HepG2 (cell line): ENCODE measurements around the gene VKORC1L1. TPM values are rescaled to one million over a fixed set of nuclear protein-coding genes. Genes with fewer than 3 reads are reported as not detected.

ENCODE experiments used
- ARHGAP35 ChIP-seq: sonication (generic); formaldehyde crosslinking; IDR thresholded peaks from 2 replicates; pipeline ENCODE4 v1.9.0; 2022; ENCODE audit warnings: mild to moderate bottlenecking, inconsistent platforms, moderate library complexity, missing genetic modification reagents, borderline replicate concordance
- ASH2L ChIP-seq: fragments of 300-600, 200-600 bp; sonication (generic); IDR thresholded peaks from 2 replicates; pipeline ENCODE4 v1.7.0; 2017; ENCODE audit warnings: low read depth, mild to moderate bottlenecking, moderate library complexity, mixed read lengths, low read length; ENCODE audit not compliant: insufficient read length
- CTCF ChIP-seq: sonication (generic); formaldehyde crosslinking; IDR thresholded peaks from 2 replicates; pipeline ENCODE4 v1.5.0; 2020; ENCODE audit warnings: mild to moderate bottlenecking, missing genetic modification reagents, moderate library complexity
- KDM5A ChIP-seq: fragments of 200-600 bp; sonication (generic); IDR thresholded peaks from 2 replicates; pipeline ENCODE4 v1.7.0; 2018; ENCODE audit warnings: antibody characterized with exemption, mild to moderate bottlenecking, low read length, borderline replicate concordance
- KDM6A ChIP-seq: IDR thresholded peaks from 2 replicates; pipeline ENCODE4 v1.6.1; 2016; ENCODE audit warnings: low read depth
- KLF12 ChIP-seq: sonication (generic); formaldehyde crosslinking; IDR thresholded peaks from 2 replicates; pipeline ENCODE4 v1.4.0; 2020; ENCODE audit warnings: missing genetic modification reagents, borderline replicate concordance
- PRMT3 ChIP-seq: sonication (generic); formaldehyde crosslinking; IDR thresholded peaks from 2 replicates; pipeline ENCODE4 v1.8.1; 2022; ENCODE audit warnings: low read depth, mild to moderate bottlenecking, moderate library complexity, missing genetic modification reagents, borderline replicate concordance
- SAP130 ChIP-seq: IDR thresholded peaks from 2 replicates; pipeline ENCODE4 v1.6.1; 2016; ENCODE audit warnings: low read depth
- SATB2 ChIP-seq: sonication (generic); formaldehyde crosslinking; IDR thresholded peaks from 2 replicates; pipeline ENCODE4 v1.5.0; 2020; ENCODE audit warnings: missing genetic modification reagents
- TBX2 ChIP-seq: sonication (generic); formaldehyde crosslinking; IDR thresholded peaks from 2 replicates; pipeline ENCODE4 v1.5.0; 2020; ENCODE audit warnings: missing genetic modification reagents, mild to moderate bottlenecking, borderline replicate concordance
- TCF7L2 ChIP-seq: IDR thresholded peaks from 2 replicates; pipeline ENCODE4 v1.6.1; 2011; ENCODE audit warnings: mild to moderate bottlenecking, low read depth, low read length, moderate library complexity
- TOPORS ChIP-seq: sonication (generic); formaldehyde crosslinking; IDR thresholded peaks from 2 replicates; pipeline ENCODE4 v1.8.0; 2023; ENCODE audit warnings: mild to moderate bottlenecking, missing genetic modification reagents
- XBP1 ChIP-seq: sonication (generic); formaldehyde crosslinking; IDR thresholded peaks from 2 replicates; pipeline ENCODE4 v1.5.0; 2020; ENCODE audit warnings: missing genetic modification reagents
- ZC3H13 ChIP-seq: sonication (generic); formaldehyde crosslinking; IDR thresholded peaks from 2 replicates; pipeline ENCODE4 v1.8.1; 2023; ENCODE audit warnings: mild to moderate bottlenecking, missing genetic modification reagents, moderate library complexity
- ZFY ChIP-seq: sonication (generic); formaldehyde crosslinking; IDR thresholded peaks from 2 replicates; pipeline ENCODE4 v1.4.0; 2020; ENCODE audit warnings: missing genetic modification reagents
- ZNF20 ChIP-seq: sonication (generic); formaldehyde crosslinking; IDR thresholded peaks from 2 replicates; pipeline ENCODE4 v1.4.0; 2020; ENCODE audit warnings: mild to moderate bottlenecking, moderate library complexity, missing genetic modification reagents
- ZNF782 ChIP-seq: sonication (generic); formaldehyde crosslinking; IDR thresholded peaks from 2 replicates; pipeline ENCODE4 v1.4.0; 2020; ENCODE audit warnings: missing genetic modification reagents, mild to moderate bottlenecking, borderline replicate concordance
- ZSCAN21 ChIP-seq: sonication (generic); formaldehyde crosslinking; IDR thresholded peaks from 2 replicates; pipeline ENCODE4 v1.8.0; 2022; ENCODE audit warnings: mild to moderate bottlenecking, missing genetic modification reagents, moderate library complexity, borderline replicate concordance
- polyA plus RNA-seq, 8 experiments: library from polyadenylated mRNA; depleted of rRNA in 3 of 8; stranded (reverse) in 7 of 8; unstranded in 1 of 8; fragments of >200 nt; fragmentation: Illumina TruSeq in 4 of 8; extraction: Trizol in 4 of 8; gene quantifications; 2 replicates each; pipeline versions ENCODE4 v1.2.1 to v1.2.3, GENCODE V29; 2011 to 2016; ENCODE audit warnings: low read depth in 4 of 8, missing spikeins in 1 of 8, mixed read lengths in 1 of 8; ENCODE audit not compliant: insufficient read depth in 1 of 8
- total RNA-seq, 5 experiments: library from RNA; depleted of rRNA; stranded (reverse); fragments of >200 nt; fragmentation: Illumina TruSeq; extraction: Trizol; gene quantifications; 2 replicates each; pipeline ENCODE4 v1.2.3, GENCODE V29; 2016; ENCODE audit warnings: low read depth in 1 of 5
- TF ChIP-seq, protein P1 (sequence below): sonication (generic); formaldehyde crosslinking; IDR thresholded peaks from 2 replicates; pipeline ENCODE4 v1.8.0; 2022; ENCODE audit warnings: low read depth, missing genetic modification reagents
- TF ChIP-seq, protein P2 (sequence below): sonication (generic); formaldehyde crosslinking; conservative IDR thresholded peaks from 2 replicates; pipeline ENCODE4 v1.8.0; 2022; ENCODE audit warnings: low read depth, missing genetic modification reagents
- TF ChIP-seq, protein P3 (sequence below): sonication (generic); formaldehyde crosslinking; IDR thresholded peaks from 2 replicates; pipeline ENCODE4 v1.4.0; 2020; ENCODE audit warnings: mild to moderate bottlenecking, missing genetic modification reagents

VKORC1L1 gene
- total and polyA plus RNA-seq, 2 of the 13 experiments (the other 11 are each of a cell fraction or from before 2014, with no cell fraction given), result 13.9 to 16.5 TPM

GRCh38 chr7:65872776-65873581, at the start of gene VKORC1L1 (continued):
- TF ChIP-seq ZFY (CRISPR knock-in tag) (peak; percentile 63), XBP1 (CRISPR knock-in tag) (no peak), TOPORS (CRISPR knock-in tag) (no peak), ARHGAP35 (no peak), KLF12 (CRISPR knock-in tag) (0 out of 2 replicates have a peak, but pooled peaks have one; percentile 43), SAP130 (CRISPR knock-in tag) (peak; percentile 41), SATB2 (CRISPR knock-in tag) (no peak), ZNF782 (CRISPR knock-in tag) (no peak), ZNF20 (CRISPR knock-in tag) (no peak), TCF7L2 (no peak), KDM6A (CRISPR knock-in tag) (no peak), PRMT3 (CRISPR knock-in tag) (no peak), KDM5A (no peak), CTCF (CRISPR knock-in tag) (no peak), ASH2L (no peak), ZSCAN21 (CRISPR knock-in tag) (no peak), ZC3H13 (no peak), TBX2 (CRISPR knock-in tag) (0 out of 2 replicates have a peak, but pooled peaks have one; percentile 5)
- TF ChIP-seq, protein P1, sequence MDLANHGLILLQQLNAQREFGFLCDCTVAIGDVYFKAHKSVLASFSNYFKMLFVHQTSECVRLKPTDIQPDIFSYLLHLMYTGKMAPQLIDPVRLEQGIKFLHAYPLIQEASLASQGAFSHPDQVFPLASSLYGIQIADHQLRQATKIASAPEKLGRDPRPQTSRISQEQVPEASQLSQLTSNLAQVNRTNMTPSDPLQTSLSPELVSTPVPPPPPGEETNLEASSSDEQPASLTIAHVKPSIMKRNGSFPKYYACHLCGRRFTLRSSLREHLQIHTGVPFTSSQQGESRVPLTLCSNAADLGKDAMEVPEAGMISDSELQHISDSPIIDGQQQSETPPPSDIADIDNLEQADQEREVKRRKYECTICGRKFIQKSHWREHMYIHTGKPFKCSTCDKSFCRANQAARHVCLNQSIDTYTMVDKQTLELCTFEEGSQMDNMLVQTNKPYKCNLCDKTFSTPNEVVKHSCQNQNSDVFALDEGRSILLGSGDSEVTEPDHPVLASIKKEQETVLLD (CRISPR knock-in tag), result peak; percentile 55; the same call in 1 of the 2 replicates
- TF ChIP-seq, protein P2, sequence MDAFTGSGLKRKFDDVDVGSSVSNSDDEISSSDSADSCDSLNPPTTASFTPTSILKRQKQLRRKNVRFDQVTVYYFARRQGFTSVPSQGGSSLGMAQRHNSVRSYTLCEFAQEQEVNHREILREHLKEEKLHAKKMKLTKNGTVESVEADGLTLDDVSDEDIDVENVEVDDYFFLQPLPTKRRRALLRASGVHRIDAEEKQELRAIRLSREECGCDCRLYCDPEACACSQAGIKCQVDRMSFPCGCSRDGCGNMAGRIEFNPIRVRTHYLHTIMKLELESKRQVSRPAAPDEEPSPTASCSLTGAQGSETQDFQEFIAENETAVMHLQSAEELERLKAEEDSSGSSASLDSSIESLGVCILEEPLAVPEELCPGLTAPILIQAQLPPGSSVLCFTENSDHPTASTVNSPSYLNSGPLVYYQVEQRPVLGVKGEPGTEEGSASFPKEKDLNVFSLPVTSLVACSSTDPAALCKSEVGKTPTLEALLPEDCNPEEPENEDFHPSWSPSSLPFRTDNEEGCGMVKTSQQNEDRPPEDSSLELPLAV, result no peak
- TF ChIP-seq, protein P3, sequence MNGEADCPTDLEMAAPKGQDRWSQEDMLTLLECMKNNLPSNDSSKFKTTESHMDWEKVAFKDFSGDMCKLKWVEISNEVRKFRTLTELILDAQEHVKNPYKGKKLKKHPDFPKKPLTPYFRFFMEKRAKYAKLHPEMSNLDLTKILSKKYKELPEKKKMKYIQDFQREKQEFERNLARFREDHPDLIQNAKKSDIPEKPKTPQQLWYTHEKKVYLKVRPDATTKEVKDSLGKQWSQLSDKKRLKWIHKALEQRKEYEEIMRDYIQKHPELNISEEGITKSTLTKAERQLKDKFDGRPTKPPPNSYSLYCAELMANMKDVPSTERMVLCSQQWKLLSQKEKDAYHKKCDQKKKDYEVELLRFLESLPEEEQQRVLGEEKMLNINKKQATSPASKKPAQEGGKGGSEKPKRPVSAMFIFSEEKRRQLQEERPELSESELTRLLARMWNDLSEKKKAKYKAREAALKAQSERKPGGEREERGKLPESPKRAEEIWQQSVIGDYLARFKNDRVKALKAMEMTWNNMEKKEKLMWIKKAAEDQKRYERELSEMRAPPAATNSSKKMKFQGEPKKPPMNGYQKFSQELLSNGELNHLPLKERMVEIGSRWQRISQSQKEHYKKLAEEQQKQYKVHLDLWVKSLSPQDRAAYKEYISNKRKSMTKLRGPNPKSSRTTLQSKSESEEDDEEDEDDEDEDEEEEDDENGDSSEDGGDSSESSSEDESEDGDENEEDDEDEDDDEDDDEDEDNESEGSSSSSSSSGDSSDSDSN (CRISPR knock-in tag), result peak; percentile 92
